ENCODE data around the gene ATPAF1. TPM values are rescaled to one million over a fixed set of nuclear protein-coding genes. Genes with fewer than 3 reads are reported as not detected.
A peak's percentile ranks its signal among the peaks of the same experiment; 100 is the strongest.

Gene ATPAF1
- total and polyA plus RNA-seq, 2 experiments from 2014 or later, result 46.3 to 66.3 TPM

DNA sequence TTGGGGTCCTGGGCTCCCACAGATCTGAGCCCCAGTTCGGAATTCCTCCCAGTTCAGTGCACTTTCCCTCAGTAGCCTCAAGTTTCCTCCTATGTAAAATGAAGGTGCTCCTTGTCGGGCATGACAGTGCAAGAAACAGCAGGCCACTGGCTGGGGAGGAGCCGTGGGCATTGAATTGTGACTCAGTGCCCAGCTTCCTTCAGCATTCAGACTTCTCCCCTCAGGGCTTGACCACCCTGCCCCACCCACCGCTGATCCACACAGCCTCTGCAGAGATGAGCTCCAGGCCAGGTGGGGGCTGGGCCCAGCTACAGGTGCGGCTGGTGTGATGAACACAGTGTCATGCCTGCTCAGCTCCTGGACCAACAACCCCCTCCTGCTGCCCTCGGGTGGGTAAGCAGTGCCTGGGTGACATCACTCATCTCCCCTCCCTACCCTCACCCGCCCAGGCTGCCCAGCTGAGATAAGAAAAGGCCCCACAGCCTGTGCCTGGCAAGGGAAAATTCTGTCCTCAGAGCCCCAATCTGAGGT, 56.4 kb downstream of the ATPAF1 start:
- no peaks in the 10 kb centered on the region for H3K36me3 ChIP-seq (ENCODE audit: low read depth)
- peaks cover 28% of the 10 kb centered on the region for H3K4me1 ChIP-seq (ENCODE audit: insufficient read depth)
- in situ Hi-C loops (cut with MboI), result no loop called here
- no peaks in the 10 kb centered on the region for H3F3A ChIP-seq (ENCODE audit: insufficient read depth)
- TF ChIP-seq EZH2phosphoT487 (IDR thresholded peaks at IDR 0.05; ENCODE audit: insufficient read depth, low read depth) (no peak), EZH2 (IDR thresholded peaks at IDR 0.05; ENCODE audit: insufficient read depth, poor library complexity, severe bottlenecking) (no peak)
- H3K9me2 ChIP-seq (ENCODE audit: insufficient read depth), result no peaks in the 10 kb centered on the region
- H3K79me2 ChIP-seq (ENCODE audit: insufficient read depth), result peaks cover 21% of the 10 kb centered on the region
- WGBS, 2 experiments (ENCODE audit: low coverage in 1 of 2, low lambda C conversion rate in 2 of 2, missing lambda C conversion rate in 2 of 2), result 73% methylated on average over 7 of the region's 7 CpGs
- H3K9ac ChIP-seq, result no peak overlapping the region
- H3K27me3 ChIP-seq (replicated peaks; ENCODE audit: insufficient read depth), result no peaks in the 10 kb centered on the region
- no peaks in the 10 kb centered on the region for H4K20me1 ChIP-seq (ENCODE audit: insufficient read depth)
- H2AFZ ChIP-seq, result no peak overlapping the region
- no peaks in the 10 kb centered on the region for H3K9me3 ChIP-seq (ENCODE audit: low read depth)
- no peak overlapping the region for H3K27ac ChIP-seq
- H3K4me2 ChIP-seq (ENCODE audit: unreplicated experiment), result no peak overlapping the region
- DNase-seq, result peak; percentile 57
- no peak overlapping the region for H3K4me3 ChIP-seq

GRCh38 chr1:46607345-46608130, 60.6 kb downstream of the ATPAF1 start:
- Histone ChIP-seq H3K36me3 (ENCODE audit: low read depth) (no peaks in the 10 kb centered on the region), H3F3A (ENCODE audit: insufficient read depth) (no peaks in the 10 kb centered on the region; the same call in none of the 2 replicates), H3K27ac (no peak overlapping the region), H3K9me2 (ENCODE audit: insufficient read depth) (no peaks in the 10 kb centered on the region), H3K79me2 (ENCODE audit: insufficient read depth) (no peaks in the 10 kb centered on the region), H3K9ac (no peak overlapping the region), H4K20me1 (ENCODE audit: insufficient read depth) (no peaks in the 10 kb centered on the region), H3K9me3 (ENCODE audit: low read depth) (no peaks in the 10 kb centered on the region), H3K4me1 (ENCODE audit: insufficient read depth) (peaks cover 10% of the 10 kb centered on the region), H3K4me3 (no peak overlapping the region), H2AFZ (no peak overlapping the region), H3K4me2 (ENCODE audit: unreplicated experiment) (no peak overlapping the region), H3K27me3 (replicated peaks; ENCODE audit: insufficient read depth) (no peaks in the 10 kb centered on the region)
- 44 to 46% methylated on average over 7 of the region's 7 CpGs for WGBS, 2 experiments (ENCODE audit: low coverage in 1 of 2, low lambda C conversion rate in 2 of 2, missing lambda C conversion rate in 2 of 2)
- no peak for DNase-seq
- in situ Hi-C loops (cut with MboI), result no loop called here
- no peak for TF ChIP-seq EZH2 (IDR thresholded peaks at IDR 0.05; ENCODE audit: insufficient read depth, poor library complexity, severe bottlenecking)
- no peak for TF ChIP-seq EZH2phosphoT487 (IDR thresholded peaks at IDR 0.05; ENCODE audit: insufficient read depth, low read depth)

GRCh38 chr1:46606255-46606965, 61.8 kb downstream of the ATPAF1 start:
- Histone ChIP-seq H3K27ac (no peak overlapping the region), H3K4me1 (ENCODE audit: insufficient read depth) (0 out of 2 replicates have a peak, but pooled peaks cover 3% of the 10 kb centered on the region), H3K9me2 (ENCODE audit: insufficient read depth) (no peaks in the 10 kb centered on the region), H3K79me2 (ENCODE audit: insufficient read depth) (0 out of 2 replicates have a peak, but pooled peaks cover 8% of the 10 kb centered on the region), H3K4me2 (ENCODE audit: unreplicated experiment) (no peak overlapping the region), H3K27me3 (replicated peaks; ENCODE audit: insufficient read depth) (no peaks in the 10 kb centered on the region), H3K9me3 (ENCODE audit: low read depth) (no peaks in the 10 kb centered on the region), H3K9ac (no peak overlapping the region), H3F3A (ENCODE audit: insufficient read depth) (no peaks in the 10 kb centered on the region; the same call in none of the 2 replicates), H3K4me3 (no peak overlapping the region), H4K20me1 (ENCODE audit: insufficient read depth) (no peaks in the 10 kb centered on the region), H3K36me3 (ENCODE audit: low read depth) (no peaks in the 10 kb centered on the region), H2AFZ (no peak overlapping the region)
- in situ Hi-C loops (cut with MboI), result no loop called here
- 48 to 52% methylated on average over 2 of the region's 2 CpGs for WGBS, 2 experiments (ENCODE audit: low coverage in 1 of 2, low lambda C conversion rate in 2 of 2, missing lambda C conversion rate in 2 of 2)
- peak; percentile 35 for DNase-seq
- no peak for TF ChIP-seq EZH2 (IDR thresholded peaks at IDR 0.05; ENCODE audit: insufficient read depth, poor library complexity, severe bottlenecking)
- TF ChIP-seq EZH2phosphoT487 (IDR thresholded peaks at IDR 0.05; ENCODE audit: insufficient read depth, low read depth), result no peak

- Histone ChIP-seq H3K4me3 (no peak overlapping the region), H2AFZ (no peak overlapping the region), H3K9me2 (ENCODE audit: insufficient read depth) (no peaks in the 10 kb centered on the region), H4K20me1 (ENCODE audit: insufficient read depth) (no peaks in the 10 kb centered on the region), H3K9ac (no peak overlapping the region), H3F3A (ENCODE audit: insufficient read depth) (no peaks in the 10 kb centered on the region; the same call in none of the 2 replicates), H3K36me3 (ENCODE audit: low read depth) (no peaks in the 10 kb centered on the region), H3K27me3 (replicated peaks; ENCODE audit: insufficient read depth) (no peaks in the 10 kb centered on the region), H3K79me2 (ENCODE audit: insufficient read depth) (peaks cover 10% of the 10 kb centered on the region; the same call in 1 of the 2 replicates), H3K4me1 (ENCODE audit: insufficient read depth) (0 out of 2 replicates have a peak, but pooled peaks cover 3% of the 10 kb centered on the region), H3K9me3 (ENCODE audit: low read depth) (no peaks in the 10 kb centered on the region), H3K27ac (no peak overlapping the region), H3K4me2 (ENCODE audit: unreplicated experiment) (no peak overlapping the region)
- TF ChIP-seq EZH2phosphoT487 (IDR thresholded peaks at IDR 0.05; ENCODE audit: insufficient read depth, low read depth) (no peak), EZH2 (IDR thresholded peaks at IDR 0.05; ENCODE audit: insufficient read depth, poor library complexity, severe bottlenecking) (no peak)
- no peak for DNase-seq
- in situ Hi-C loops (cut with MboI), result no loop called here
- 82 to 91% methylated on average over 2 of the region's 2 CpGs for WGBS, 2 experiments (ENCODE audit: low coverage in 1 of 2, low lambda C conversion rate in 2 of 2, missing lambda C conversion rate in 2 of 2)
Measured at GRCh38 chr1:46605232-46605631, 62.9 kb downstream of the ATPAF1 start.

Data from GM23248 (cell line).